Measurements from ENCODE around the gene PKD2. TPM values are rescaled to one million over a fixed set of nuclear protein-coding genes. Genes with fewer than 3 reads are reported as not detected.
"Not testable (repeated sequence)": the region's sequence is repeated elsewhere in the genome, so short reads cannot be mapped to it uniquely, and the experiment has no call there.

The PKD2 gene
- total RNA-seq, 4 donors from 2014 or later, result 4.1 to 7.6 (median 6.2) TPM

GRCh38 chr4:88119943-88120342 is 112.5 kb downstream of the PKD2 start:
- intact Hi-C loops (cut with DNase I; ENCODE audit: low total_unique reads) (no loop called here), in situ Hi-C loops (cut with MboI; ENCODE audit: low sequenced_read_pairs in 4 of 4) (no loop called here)
- DNase-seq (no peak), ATAC-seq (no peak)
- Histone ChIP-seq H3K9me3 (no peaks in the 10 kb centered on the region), H3K36me3 (no peaks in the 10 kb centered on the region), H3K27ac (no peak overlapping the region), H3K27me3 (no peaks in the 10 kb centered on the region), H3K4me1 (no peaks in the 10 kb centered on the region), H3K4me3 (no peak overlapping the region)
- TF ChIP-seq POLR2A (IDR thresholded peaks at IDR 0.05), result no peak
- TF ChIP-seq CTCF (IDR thresholded peaks at IDR 0.05 in 4 of 5, conservative IDR thresholded peaks at IDR 0.05 in 1 of 5), result no peak

- intact Hi-C loops (cut with DNase I; ENCODE audit: low total_unique reads); in situ Hi-C loops (cut with MboI; ENCODE audit: low sequenced_read_pairs in 4 of 4); H3K4me3 ChIP-seq; H3K4me1 ChIP-seq; H3K36me3 ChIP-seq; H3K27me3 ChIP-seq; H3K9me3 ChIP-seq; DNase-seq; ATAC-seq; H3K27ac ChIP-seq: not testable (repeated sequence)
These were observed 114.8 kb downstream of the PKD2 start for GRCh38 chr4:88122260-88122659.

Other genes starting within 250 kb of the PKD2 start
- gene IBSP, start 208.1 kb upstream of the PKD2 start, total RNA-seq, result not detected
- not detected for gene MEPE, start 174.7 kb upstream of the PKD2 start, total RNA-seq
- 10 to 100 TPM in 1 of 4 donors, 1 to 10 TPM in 2, not detected in 1; 1.4 to 13.6 (median 6.0) TPM for gene SPP1, start 31.9 kb upstream of the PKD2 start, total RNA-seq
- under 1 TPM in 3 of 4 donors, not detected in 1; 0.22 to 0.75 (median 0.23) TPM for gene ABCG2, start 151.0 kb downstream of the PKD2 start, total RNA-seq

Measured in gastrocnemius medialis (tissue), 4 donors.